IMR-90 (cell line): ENCODE data around the gene INPP4A. TPM values are rescaled to one million over a fixed set of nuclear protein-coding genes. Genes with fewer than 3 reads are reported as not detected.

Experiments used
- ATAC-seq: fragments of 200-7000 bp; cut with Tn5 transposase; 2 replicates; pipeline ENCODE4 v1.9.1; 2020; ENCODE audit warnings: low read depth, mild to moderate bottlenecking, moderate library complexity
- BruUV-seq: library from RNA; stranded (reverse); fragments of 400-500 nt; replicated peaks from 2 replicates; lab custom pipeline; 2021; lab: Mats Ljungman, UMichigan
- CTCF ChIA-PET: fragments of 300-600 bp; formaldehyde crosslinking; extraction: SDS; loops from one replicate; lab custom pipeline; 2021; ENCODE audit warnings: antibody characterized with exemption; lab: Yijun Ruan, JAX
- POLR2A ChIA-PET: fragments of 300-600 bp; sonication (Branson Sonifier 250); formaldehyde crosslinking; loops from one replicate; lab custom pipeline; 2022; ENCODE audit warnings: antibody characterized with exemption; ENCODE audit not compliant: unreplicated experiment; lab: Charles Lee
- DNase-seq: peaks from one replicate; pipeline ENCODE4 v3.0.0; 2013
- H2AFZ ChIP-seq: replicated peaks from 2 replicates; pipeline ENCODE3; 2013; ENCODE audit warnings: low read length, mild to moderate bottlenecking; ENCODE audit not compliant: poor library complexity
- H2AK5ac ChIP-seq: 2 replicates; pipeline ENCODE4 v1.6.1; 2013; ENCODE audit warnings: low read depth, low read length, inconsistent platforms
- H2AK9ac ChIP-seq: replicated peaks from 2 replicates; pipeline ENCODE3; 2013; ENCODE audit warnings: mild to moderate bottlenecking, low read depth, low read length, moderate library complexity; ENCODE audit not compliant: poor library complexity
- H2BK120ac ChIP-seq: 2 replicates; pipeline ENCODE4 v1.6.1; 2013; ENCODE audit warnings: low read depth, low read length, inconsistent platforms
- H2BK15ac ChIP-seq: 3 replicates; pipeline ENCODE4 v1.6.1; 2013; ENCODE audit warnings: low read depth, low read length, inconsistent platforms
- H2BK20ac ChIP-seq: 2 replicates; pipeline ENCODE4 v1.6.1; 2013; ENCODE audit warnings: low read depth, mild to moderate bottlenecking, inconsistent platforms, low read length, moderate library complexity
- H2BK5ac ChIP-seq: 2 replicates; pipeline ENCODE4 v1.6.1; 2013; ENCODE audit warnings: mild to moderate bottlenecking, low read depth, low read length, inconsistent platforms; ENCODE audit not compliant: poor library complexity, severe bottlenecking
- H3K14ac ChIP-seq: replicated peaks from 2 replicates; pipeline ENCODE4 v1.6.1; 2013; ENCODE audit warnings: low read depth, low read length, inconsistent platforms
- H3K18ac ChIP-seq: 2 replicates; pipeline ENCODE4 v1.6.1; 2013; ENCODE audit warnings: low read depth, low read length, control low read depth
- H3K23ac ChIP-seq: 2 replicates; pipeline ENCODE4 v1.6.1; 2013; ENCODE audit warnings: low read depth, low read length, inconsistent platforms
- H3K27ac ChIP-seq: 2 replicates; pipeline ENCODE4 v1.5.1; 2013; ENCODE audit warnings: mild to moderate bottlenecking, control low read depth, low read length; ENCODE audit not compliant: insufficient read depth
- H3K27me3 ChIP-seq: 2 replicates; pipeline ENCODE4 v1.6.1; 2013; ENCODE audit warnings: low read length; ENCODE audit not compliant: control insufficient read depth, insufficient read depth
- H3K36me3 ChIP-seq: 2 replicates; pipeline ENCODE4 v1.6.1; 2013; ENCODE audit warnings: low read length, mixed read lengths; ENCODE audit not compliant: control insufficient read depth, insufficient read depth
- H3K4ac ChIP-seq: 2 replicates; pipeline ENCODE4 v1.6.1; 2013; ENCODE audit warnings: low read depth, low read length, inconsistent platforms
- H3K4me1 ChIP-seq: 2 replicates; pipeline ENCODE4 v1.6.1; 2013; ENCODE audit warnings: low read length, mixed read lengths; ENCODE audit not compliant: control insufficient read depth, insufficient read depth
- H3K4me2 ChIP-seq: 2 replicates; pipeline ENCODE4 v1.6.1; 2013; ENCODE audit warnings: low read depth, mild to moderate bottlenecking, control low read depth, low read length, moderate library complexity
- H3K4me3 ChIP-seq: 2 replicates; pipeline ENCODE4 v1.5.1; 2013; ENCODE audit warnings: low read depth, mild to moderate bottlenecking, control low read depth, low read length, moderate library complexity; ENCODE audit not compliant: insufficient read depth
- H3K56ac ChIP-seq: 2 replicates; pipeline ENCODE4 v1.6.1; 2013; ENCODE audit warnings: low read length, inconsistent platforms; ENCODE audit not compliant: insufficient read depth; ENCODE audit errors: extremely low read depth
- H3K79me1 ChIP-seq, 2 experiments: 2 replicates each; pipeline ENCODE4 v1.6.1; 2013; ENCODE audit warnings: low read length in 2 of 2, inconsistent platforms in 1 of 2, low read depth in 1 of 2
- H3K9ac ChIP-seq: 2 replicates; pipeline ENCODE4 v1.6.1; 2013; ENCODE audit warnings: low read depth, low read length, control low read depth
- H3K9me1 ChIP-seq: 2 replicates; pipeline ENCODE4 v1.6.1; 2013; ENCODE audit warnings: low read length, inconsistent platforms; ENCODE audit not compliant: insufficient read depth
- H3K9me3 ChIP-seq: 2 replicates; pipeline ENCODE4 v1.6.1; 2013; ENCODE audit warnings: low read length; ENCODE audit not compliant: control insufficient read depth, insufficient read depth
- H4K20me1 ChIP-seq: 2 replicates; pipeline ENCODE4 v1.6.1; 2013; ENCODE audit warnings: low read length, inconsistent platforms; ENCODE audit not compliant: insufficient read depth
- H4K5ac ChIP-seq: 2 replicates; pipeline ENCODE4 v1.6.1; 2013; ENCODE audit warnings: mild to moderate bottlenecking, low read depth, low read length, control low read depth
- H4K8ac ChIP-seq, 2 experiments: 2 replicates each; pipeline ENCODE4 v1.6.1; 2013; ENCODE audit warnings: low read depth in 2 of 2, low read length in 2 of 2, control low read depth in 1 of 2, inconsistent platforms in 1 of 2
- H4K91ac ChIP-seq: 2 replicates; pipeline ENCODE4 v1.6.1; 2013; ENCODE audit warnings: low read depth, low read length, inconsistent platforms; ENCODE audit not compliant: insufficient read depth
- CEBPB ChIP-seq: IDR thresholded peaks from 2 replicates; pipeline ENCODE4 v1.6.1; 2012; ENCODE audit warnings: low read depth, low read length, improper control_type of control experiment
- RAD21 ChIP-seq: IDR thresholded peaks from 2 replicates; pipeline ENCODE4 v1.6.1; 2012; ENCODE audit warnings: low read length, improper control_type of control experiment
- RFX5 ChIP-seq: IDR thresholded peaks from 2 replicates; pipeline ENCODE4 v1.8.0; 2012; ENCODE audit warnings: low read depth, mild to moderate bottlenecking, low read length, moderate library complexity
- WGBS, 2 experiments: methylation state at CpG; one replicate each; pipeline versions ENCODE4 v1.1.5 to v1.1.7; 2013; ENCODE audit warnings: missing lambda C conversion rate in 2 of 2; ENCODE audit not compliant: insufficient read length in 1 of 2; ENCODE audit errors: extremely low coverage in 2 of 2; 5-methylcytosine and 5-hydroxymethylcytosine counted together
- dilution Hi-C: fragments of 300-500 bp; cut with HindIII; formaldehyde crosslinking; loops from one replicate; pipeline ENCODE4 v1.14.3; 2018; ENCODE audit warnings: low sequenced_read_pairs; ENCODE audit not compliant: unreplicated experiment
- in situ Hi-C: fragments of 300-500 bp; cut with MboI; formaldehyde crosslinking; loops from 3 replicates; pipeline ENCODE4 v1.14.3; 2019; ENCODE audit warnings: low sequenced_read_pairs, inconsistent platforms, mixed read lengths
- intact Hi-C: fragments of 100-400 bp; cut with micrococcal nuclease; formaldehyde crosslinking; loops from 2 replicates; pipeline ENCODE4 v1.10.0; 2022
- polyA plus RNA-seq, 3 experiments: library from polyadenylated mRNA; depleted of rRNA; stranded (reverse); fragments of >200 nt; gene quantifications; 2 replicates each; pipeline ENCODE4 v1.2.3, GENCODE V29; 2012; ENCODE audit warnings: low replicate concordance in 1 of 3
- total RNA-seq: library from RNA; depleted of rRNA; stranded (reverse); fragments of >200 nt; gene quantifications from 2 replicates; pipeline ENCODE4 v1.2.3, GENCODE V29; 2012
- TF ChIP-seq, protein P1 (sequence below): fragments of 150-350 bp; IDR thresholded peaks from 2 replicates; pipeline ENCODE4 v1.6.1; 2017; ENCODE audit warnings: mild to moderate bottlenecking, antibody characterized with exemption, low read length, low read depth
- TF ChIP-seq, protein P2 (sequence below): fragments of 150-350 bp; IDR thresholded peaks from 2 replicates; pipeline ENCODE4 v1.6.1; 2016; ENCODE audit warnings: low read depth, mild to moderate bottlenecking, low read length, moderate library complexity, borderline replicate concordance

INPP4A gene
- total and polyA plus RNA-seq, 2 of the 4 experiments (the other 2 are of a cell fraction): 14.5 to 27.1 TPM

DNA sequence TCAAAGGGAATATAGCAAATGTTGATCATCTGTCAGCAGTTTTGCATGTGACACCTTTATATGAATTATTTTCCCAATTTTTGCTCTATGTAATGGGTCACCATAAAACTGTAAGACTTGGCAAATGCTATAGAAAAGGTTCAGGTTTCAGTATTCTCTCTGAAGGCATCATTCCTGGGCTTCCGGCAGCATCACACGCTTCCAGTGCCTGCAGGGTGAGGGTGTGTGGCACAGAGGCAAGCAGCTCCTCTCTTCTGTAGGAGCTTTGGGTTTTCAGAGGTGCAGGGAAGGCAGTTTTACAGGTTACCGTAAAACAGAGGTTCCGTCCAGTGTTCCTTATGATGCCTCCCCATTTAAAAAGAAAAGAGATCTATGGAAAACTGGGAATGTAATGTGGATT, 144.8 kb downstream of the INPP4A start:
- Histone ChIP-seq H3K18ac (no peak overlapping the region), H2BK20ac (no peak overlapping the region), H2AK5ac (no peak overlapping the region), H3K9me3 (no peaks in the 10 kb centered on the region), H2AFZ (no peak overlapping the region), H2AK9ac (no peak overlapping the region), H4K5ac (no peak overlapping the region), H3K27me3 (no peaks in the 10 kb centered on the region), H3K27ac (no peak overlapping the region), H3K4me2 (no peak overlapping the region), H3K4me1 (no peaks in the 10 kb centered on the region), H2BK120ac (no peak overlapping the region), H2BK5ac (no peak overlapping the region), H4K91ac (no peak overlapping the region), H3K4me3 (no peak overlapping the region), H4K20me1 (no peaks in the 10 kb centered on the region), H3K23ac (no peak overlapping the region), H3K4ac (no peak overlapping the region), H3K56ac (no peak overlapping the region), H4K8ac (no peak overlapping the region), H3K9ac (no peak overlapping the region), H2BK15ac (no peak overlapping the region), H3K79me1 (no peaks in the 10 kb centered on the region), H3K36me3 (peaks cover 12% of the 10 kb centered on the region), H3K14ac (no peak overlapping the region), H3K9me1 (peaks cover 10% of the 10 kb centered on the region)
- in situ Hi-C loops (no loop called here), intact Hi-C loops (no loop called here), dilution Hi-C loops (no loop called here)
- POLR2A ChIA-PET: no interaction called here
- ATAC-seq (no peak; the same call in 1 of the 2 replicates), DNase-seq (no peak)
- WGBS, 2 experiments: no CpG with 5 or more reads among the region's 4 CpGs
- CTCF ChIA-PET: no interaction called here
- TF ChIP-seq, protein P1, sequence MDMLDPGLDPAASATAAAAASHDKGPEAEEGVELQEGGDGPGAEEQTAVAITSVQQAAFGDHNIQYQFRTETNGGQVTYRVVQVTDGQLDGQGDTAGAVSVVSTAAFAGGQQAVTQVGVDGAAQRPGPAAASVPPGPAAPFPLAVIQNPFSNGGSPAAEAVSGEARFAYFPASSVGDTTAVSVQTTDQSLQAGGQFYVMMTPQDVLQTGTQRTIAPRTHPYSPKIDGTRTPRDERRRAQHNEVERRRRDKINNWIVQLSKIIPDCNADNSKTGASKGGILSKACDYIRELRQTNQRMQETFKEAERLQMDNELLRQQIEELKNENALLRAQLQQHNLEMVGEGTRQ: no peak
- TF ChIP-seq RAD21: no peak
- TF ChIP-seq CEBPB: no peak
- TF ChIP-seq, protein P2, sequence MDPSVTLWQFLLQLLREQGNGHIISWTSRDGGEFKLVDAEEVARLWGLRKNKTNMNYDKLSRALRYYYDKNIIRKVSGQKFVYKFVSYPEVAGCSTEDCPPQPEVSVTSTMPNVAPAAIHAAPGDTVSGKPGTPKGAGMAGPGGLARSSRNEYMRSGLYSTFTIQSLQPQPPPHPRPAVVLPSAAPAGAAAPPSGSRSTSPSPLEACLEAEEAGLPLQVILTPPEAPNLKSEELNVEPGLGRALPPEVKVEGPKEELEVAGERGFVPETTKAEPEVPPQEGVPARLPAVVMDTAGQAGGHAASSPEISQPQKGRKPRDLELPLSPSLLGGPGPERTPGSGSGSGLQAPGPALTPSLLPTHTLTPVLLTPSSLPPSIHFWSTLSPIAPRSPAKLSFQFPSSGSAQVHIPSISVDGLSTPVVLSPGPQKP: no peak
- TF ChIP-seq RFX5: no peak
- BruUV-seq: no TSS peak
